H1 (cell line): ENCODE data around the gene MSI2. TPM values are rescaled to one million over a fixed set of nuclear protein-coding genes. Genes with fewer than 3 reads are reported as not detected.

Source experiments
- CTCF ChIA-PET: fragments of 300-600 bp; sonication (Branson Sonifier 250); formaldehyde crosslinking; loops from one replicate; lab custom pipeline; 2021; ENCODE audit not compliant: partially characterized antibody; lab: Charles Lee
- POLR2A ChIA-PET: fragments of 300-600 bp; sonication (Branson Sonifier 250); formaldehyde crosslinking; loops from one replicate; lab custom pipeline; 2021; ENCODE audit warnings: inconsistent platforms; ENCODE audit not compliant: partially characterized antibody; lab: Charles Lee
- DNase-seq, 2 experiments: peaks; one replicate each; pipeline versions ENCODE4 v3.0.0 to v3.0.0-alpha.2; 2010 to 2022; ENCODE audit warnings: low spot score in 2 of 2, low read depth in 1 of 2, mixed read lengths in 1 of 2
- FAIRE-seq: peaks from 2 replicates; lab custom pipeline; 2011; peaks lifted over from hg19 to GRCh38; lab: Jason Lieb, UNC
- H2AFZ ChIP-seq: 2 replicates; pipeline ENCODE4 v1.8.1; 2012; ENCODE audit warnings: low read length, inconsistent platforms
- H2AK5ac ChIP-seq: 2 replicates; pipeline ENCODE4 v1.6.1; 2013; ENCODE audit warnings: low read depth, low read length
- H2BK120ac ChIP-seq: replicated peaks from 2 replicates; pipeline ENCODE3; 2013; ENCODE audit warnings: low read depth, low read length, inconsistent platforms
- H2BK12ac ChIP-seq: 2 replicates; pipeline ENCODE4 v1.6.1; 2013; ENCODE audit warnings: low read depth, low read length
- H2BK15ac ChIP-seq: 2 replicates; pipeline ENCODE4 v1.6.1; 2013; ENCODE audit warnings: low read length
- H2BK20ac ChIP-seq: 2 replicates; pipeline ENCODE4 v1.6.1; 2013; ENCODE audit warnings: low read length
- H2BK5ac ChIP-seq: 2 replicates; pipeline ENCODE4 v1.6.1; 2013; ENCODE audit warnings: low read depth, low read length
- H3K14ac ChIP-seq: 2 replicates; pipeline ENCODE4 v1.6.1; 2013; ENCODE audit warnings: inconsistent platforms; ENCODE audit not compliant: insufficient read length
- H3K18ac ChIP-seq: 2 replicates; pipeline ENCODE4 v1.6.1; 2013; ENCODE audit warnings: low read length; ENCODE audit errors: extremely low read depth
- H3K23ac ChIP-seq: 2 replicates; pipeline ENCODE4 v1.6.1; 2013; ENCODE audit warnings: inconsistent platforms; ENCODE audit not compliant: insufficient read length
- H3K23me2 ChIP-seq: 2 replicates; pipeline ENCODE4 v1.6.1; 2013; ENCODE audit warnings: low read depth, low read length
- H3K27ac ChIP-seq: 2 replicates; pipeline ENCODE4 v1.6.1; 2011; ENCODE audit warnings: low read depth, low read length, inconsistent platforms
- H3K27me3 ChIP-seq, 4 experiments: replicated peaks in 1 of 4; 1 replicate in 1 of 4; 2 replicates in 3 of 4; pipeline versions ENCODE4 v1.6.1 to v1.8.1; 2011 to 2013; ENCODE audit warnings: low read length in 3 of 4, mild to moderate bottlenecking in 3 of 4, inconsistent platforms in 2 of 4, mixed read lengths in 2 of 4, moderate library complexity in 1 of 4; ENCODE audit not compliant: control insufficient read depth in 3 of 4, insufficient read depth in 3 of 4; ENCODE audit errors: extremely low read depth in 1 of 4
- H3K36me3 ChIP-seq, 4 experiments: 2 replicates each; pipeline versions ENCODE4 v1.6.1 to v1.8.1; 2011 to 2013; ENCODE audit warnings: mild to moderate bottlenecking in 4 of 4, low read length in 3 of 4, moderate library complexity in 2 of 4, control low read depth in 1 of 4, inconsistent platforms in 1 of 4; ENCODE audit not compliant: insufficient read depth in 4 of 4, control insufficient read depth in 2 of 4
- H3K4ac ChIP-seq: replicated peaks from 2 replicates; pipeline ENCODE3; 2013; ENCODE audit warnings: low read length, low read depth, mixed read lengths, inconsistent platforms; ENCODE audit not compliant: insufficient read length
- H3K4me1 ChIP-seq, 4 experiments: replicated peaks in 1 of 4; 1 replicate in 1 of 4; 2 replicates in 3 of 4; pipeline versions ENCODE4 v1.6.1 to v1.8.1; 2011 to 2013; ENCODE audit warnings: low read length in 3 of 4, inconsistent platforms in 2 of 4, mixed read lengths in 1 of 4; ENCODE audit not compliant: insufficient read depth in 4 of 4, control insufficient read depth in 3 of 4
- H3K4me2 ChIP-seq, 2 experiments: 2 replicates each; pipeline versions ENCODE4 v1.6.1 to v1.8.1; 2011 to 2013; ENCODE audit warnings: low read depth in 2 of 2, low read length in 2 of 2, control low read depth in 1 of 2, inconsistent platforms in 1 of 2, mild to moderate bottlenecking in 1 of 2; ENCODE audit not compliant: insufficient read depth in 1 of 2
- H3K4me3 ChIP-seq, 4 experiments: fragments of 200-600, 300-600 bp in 1 of 4; sonication (generic), shearing (Covaris generic), sonication (Bioruptor Twin) in 1 of 4; 2 replicates each; pipeline versions ENCODE4 v1.5.1 to v1.8.1; 2011 to 2016; ENCODE audit warnings: low read length in 4 of 4, low read depth in 3 of 4, control low read depth in 2 of 4, inconsistent platforms in 2 of 4, mild to moderate bottlenecking in 2 of 4, mixed read lengths in 1 of 4, moderate library complexity in 1 of 4; ENCODE audit not compliant: insufficient read depth in 2 of 4; ENCODE audit errors: extremely low read depth in 1 of 4
- H3K56ac ChIP-seq: replicated peaks from 2 replicates; pipeline ENCODE3; 2013; ENCODE audit warnings: low read depth, mild to moderate bottlenecking, mixed read lengths, low read length, inconsistent platforms; ENCODE audit not compliant: insufficient read length
- H3K79me1 ChIP-seq: 2 replicates; pipeline ENCODE4 v1.6.1; 2013; ENCODE audit warnings: low read depth, low read length, control low read depth
- H3K79me2 ChIP-seq, 2 experiments: 2 replicates each; pipeline versions ENCODE4 v1.6.1 to v1.8.1; 2012 to 2013; ENCODE audit warnings: low read length in 2 of 2, mild to moderate bottlenecking in 2 of 2, inconsistent platforms in 1 of 2; ENCODE audit not compliant: insufficient read depth in 2 of 2, control insufficient read depth in 1 of 2
- H3K9ac ChIP-seq, 4 experiments: replicated peaks in 1 of 4; 1 replicate in 1 of 4; 2 replicates in 3 of 4; pipeline versions ENCODE4 v1.6.1 to v1.8.1; 2011 to 2013; ENCODE audit warnings: low read depth in 3 of 4, low read length in 3 of 4, control low read depth in 2 of 4, mild to moderate bottlenecking in 2 of 4, moderate library complexity in 2 of 4, inconsistent platforms in 1 of 4; ENCODE audit errors: extremely low read depth in 1 of 4
- H3K9me3 ChIP-seq, 2 experiments: 2 replicates each; pipeline versions ENCODE4 v1.6.1 to v1.8.1; 2012 to 2013; ENCODE audit warnings: mild to moderate bottlenecking in 2 of 2, moderate library complexity in 2 of 2, control low read depth in 1 of 2, inconsistent platforms in 1 of 2, low read depth in 1 of 2, low read length in 1 of 2, mixed read lengths in 1 of 2; ENCODE audit not compliant: insufficient read depth in 2 of 2
- H4K20me1 ChIP-seq, 2 experiments: replicated peaks in 1 of 2; 2 replicates each; pipeline versions ENCODE3 to v1.8.1; 2011 to 2013; ENCODE audit warnings: inconsistent platforms in 2 of 2, low read length in 2 of 2, mild to moderate bottlenecking in 1 of 2; ENCODE audit not compliant: insufficient read depth in 2 of 2, control insufficient read depth in 1 of 2
- H4K5ac ChIP-seq: 2 replicates; pipeline ENCODE4 v1.6.1; 2013; ENCODE audit warnings: low read length, low read depth, mixed read lengths, inconsistent platforms; ENCODE audit not compliant: insufficient read length
- H4K8ac ChIP-seq: 2 replicates; pipeline ENCODE4 v1.8.0; 2013; ENCODE audit warnings: mild to moderate bottlenecking, moderate library complexity, low read length, inconsistent platforms; ENCODE audit not compliant: insufficient read depth; ENCODE audit errors: extremely low read depth
- H4K91ac ChIP-seq: replicated peaks from 2 replicates; pipeline ENCODE3; 2013; ENCODE audit warnings: low read length, mixed read lengths, inconsistent platforms; ENCODE audit not compliant: insufficient read length
- ATF2 ChIP-seq: IDR thresholded peaks from 2 replicates; pipeline ENCODE4 v1.6.1; 2012; ENCODE audit warnings: low read length, inconsistent platforms
- BACH1 ChIP-seq: IDR thresholded peaks from 2 replicates; pipeline ENCODE4 v1.6.1; 2012; ENCODE audit warnings: low read length, improper control_type of control experiment
- CBX8 ChIP-seq: fragments of 300-800, 300-1000 bp; sonication (generic); IDR thresholded peaks from 2 replicates; pipeline ENCODE4 v1.7.1; 2016; ENCODE audit warnings: low read depth, low read length, borderline replicate concordance
- CEBPB ChIP-seq: IDR thresholded peaks from 2 replicates; pipeline ENCODE4 v1.6.1; 2012; ENCODE audit warnings: low read depth, low read length
- FOSL1 ChIP-seq: IDR thresholded peaks from 2 replicates; pipeline ENCODE4 v1.6.1; 2011; ENCODE audit warnings: mild to moderate bottlenecking, low read depth, low read length, moderate library complexity; ENCODE audit not compliant: insufficient read depth
- KDM4A ChIP-seq: IDR thresholded peaks from one replicate; pipeline ENCODE4 v1.7.1; 2012; ENCODE audit warnings: low read depth, mild to moderate bottlenecking, moderate library complexity, low read length, inconsistent platforms; ENCODE audit not compliant: severe bottlenecking
- NANOG ChIP-seq: IDR thresholded peaks from 2 replicates; pipeline ENCODE4 v1.6.1; 2011; ENCODE audit warnings: low read length, low read depth, mild to moderate bottlenecking, inconsistent platforms; ENCODE audit not compliant: insufficient read depth, poor library complexity, severe bottlenecking
- NRF1 ChIP-seq: IDR thresholded peaks from 2 replicates; pipeline ENCODE4 v1.6.1; 2011; ENCODE audit warnings: mild to moderate bottlenecking, low read depth, low read length, improper control_type of control experiment
- POLR2A ChIP-seq, 2 experiments: IDR thresholded peaks; 1 replicate in 1 of 2; 2 replicates in 1 of 2; pipeline ENCODE4 v1.6.1; 2011; ENCODE audit warnings: low read depth in 2 of 2, low read length in 2 of 2, mild to moderate bottlenecking in 2 of 2; ENCODE audit errors: control extremely low read depth in 1 of 2
- RFX5 ChIP-seq: IDR thresholded peaks from 2 replicates; pipeline ENCODE4 v1.6.1; 2011; ENCODE audit warnings: low read depth, low read length, improper control_type of control experiment, borderline replicate concordance
- SIN3A ChIP-seq, 2 experiments: IDR thresholded peaks in 1 of 2; conservative IDR thresholded peaks in 1 of 2; 2 replicates each; pipeline ENCODE4 v1.6.1; 2011 to 2012; ENCODE audit warnings: low read length in 2 of 2, improper control_type of control experiment in 1 of 2, low read depth in 1 of 2, mild to moderate bottlenecking in 1 of 2
- SP4 ChIP-seq: IDR thresholded peaks from 2 replicates; pipeline ENCODE4 v1.6.1; 2012; ENCODE audit warnings: low read length, inconsistent platforms
- WGBS, 2 experiments: shearing (Covaris generic) in 1 of 2; methylation state at CpG; one replicate each; pipeline versions ENCODE4 v1.1.6 to v1.1.7; 2013 to 2015; ENCODE audit warnings: low lambda C conversion rate in 2 of 2, mixed read lengths in 2 of 2, inconsistent platforms in 1 of 2, low coverage in 1 of 2, missing lambda C conversion rate in 1 of 2; ENCODE audit not compliant: insufficient replicate concordance in 2 of 2, insufficient coverage in 1 of 2, insufficient read length in 1 of 2; ENCODE audit errors: extremely low coverage in 1 of 2, missing lambda C conversion rate in 1 of 2; 5-methylcytosine and 5-hydroxymethylcytosine counted together
- polyA plus RNA-seq, 7 experiments: library from polyadenylated mRNA; depleted of rRNA in 3 of 7; stranded (reverse) in 5 of 7; unstranded in 2 of 7; fragments of >200 nt in 5 of 7; fragments of 200-250 nt in 2 of 7; gene quantifications; 1 replicate in 5 of 7; 2 replicates in 1 of 7; 4 replicates in 1 of 7; pipeline versions ENCODE4 v1.2.1 to v1.2.3, GENCODE V29; 2011 to 2013; ENCODE audit warnings: missing spikeins in 2 of 7, mixed read lengths in 2 of 7
- total RNA-seq: library from RNA; stranded (reverse); fragmentation: NEBNext Ultra II Directional; extraction: Animal tissue kit (Norgen Biotek cat#: 25700); gene quantifications from 2 replicates; pipeline ENCODE4 v1.2.1, GENCODE V29; 2021

Gene MSI2
- total and polyA plus RNA-seq, 2 of the 8 experiments (the other 6 are each of a cell fraction or from before 2014, with no cell fraction given) = 36.7 to 80.6 TPM

DNA sequence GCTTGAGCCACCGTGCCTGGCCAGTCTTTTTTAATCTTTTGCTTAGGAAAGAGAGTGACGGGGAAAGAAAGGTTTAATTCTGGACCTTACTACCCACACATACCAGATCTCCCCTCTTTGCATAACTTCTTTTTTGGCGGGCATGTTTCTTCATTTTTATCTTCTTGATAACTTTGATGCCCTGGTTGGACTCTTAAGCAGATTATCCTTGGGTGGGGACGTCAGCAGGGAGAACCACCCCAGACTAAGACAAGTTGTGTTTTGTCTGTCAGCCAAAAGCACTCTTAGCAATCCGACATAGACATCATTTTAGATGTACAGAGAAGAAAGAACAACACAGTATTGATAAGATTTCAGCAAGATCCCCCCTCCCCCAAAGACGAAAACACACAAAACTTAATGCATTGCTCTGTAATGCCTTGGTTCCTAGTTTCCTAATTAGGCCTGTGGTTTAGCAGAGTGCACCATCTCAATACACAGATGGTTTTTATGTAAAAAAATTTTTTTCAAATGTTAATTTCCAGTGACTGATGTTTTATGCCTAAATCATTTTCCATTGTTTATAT is 99.9 kb downstream of the MSI2 start:
- Histone ChIP-seq H3K4ac (no peak overlapping the region), H2BK5ac (no peak overlapping the region), H3K27ac (no peak overlapping the region), H3K56ac (no peak overlapping the region), H3K79me2 (peaks cover 3 to 77% of the 10 kb centered on the region in 2 experiments; a peak in 3 of 4 replicates), H4K8ac (no peak overlapping the region), H3K27me3 (no peaks in the 10 kb centered on the region), H3K23me2 (no peaks in the 10 kb centered on the region; the same call in 1 of the 2 replicates), H2AFZ (no peak overlapping the region), H3K9ac (no peak overlapping the region), H3K36me3 (no peaks in the 10 kb centered on the region), H3K4me1 (peaks cover 2 to 10% (median 5%) of the 10 kb centered on the region in 4 experiments; a peak in 5 of 7 replicates), H3K18ac (no peak overlapping the region), H4K20me1 (peaks cover 0 to 5% of the 10 kb centered on the region in 2 experiments), H3K14ac (no peak overlapping the region), H4K91ac (no peak overlapping the region), H2BK120ac (no peak overlapping the region), H3K23ac (no peak overlapping the region), H4K5ac (no peak overlapping the region), H3K4me2 (no peak overlapping the region), H2AK5ac (no peak overlapping the region), H3K9me3 (no peaks in the 10 kb centered on the region), H3K4me3 (no peak overlapping the region), H3K79me1 (peaks cover 12% of the 10 kb centered on the region), H2BK15ac (no peak overlapping the region), H2BK20ac (no peak overlapping the region), H2BK12ac (no peak overlapping the region)
- WGBS, 2 experiments = 87% methylated on average over 6 of the region's 6 CpGs; no CpG with 5 or more reads in 1 of the 2 experiments
- CTCF ChIA-PET = interaction anchor here (1.1 to 1.7 kb wide), 4 partner anchors 9 to 113 kb away, joined by 3 to 4 read pairs (median 4); no protein-coding TSS in a partner anchor
- POLR2A ChIA-PET = interaction anchor here (0.7 kb wide), 1 partner anchor 10 kb away, joined by 3 read pairs; no protein-coding TSS in a partner anchor
- FAIRE-seq = no peak
- DNase-seq = no peak
- TF ChIP-seq ATF2 = no peak
- no peak for TF ChIP-seq BACH1
- TF ChIP-seq KDM4A = no peak
- TF ChIP-seq NANOG = no peak
- TF ChIP-seq NRF1 = no peak
- TF ChIP-seq SP4 = no peak
- TF ChIP-seq CBX8 = no peak
- no peak for TF ChIP-seq RFX5
- no peak for TF ChIP-seq FOSL1
- no peak for TF ChIP-seq POLR2A (IDR thresholded peaks at IDR 0.05; ENCODE audit: control extremely low read depth in 1 of 2, low read depth in 2 of 2, low read length in 2 of 2)
- no peak for TF ChIP-seq SIN3A (conservative IDR thresholded peaks at IDR 0.05 in 1 of 2, IDR thresholded peaks at IDR 0.05 in 1 of 2; ENCODE audit: low read depth in 1 of 2, low read length in 2 of 2)
- TF ChIP-seq CEBPB = no peak
